Smooth muscle cell (in vitro differentiated cells): ENCODE data around the gene CRX. TPM values are rescaled to one million over a fixed set of nuclear protein-coding genes. Genes with fewer than 3 reads are reported as not detected.
"Not testable (repeated sequence)": the region's sequence is repeated elsewhere in the genome, so short reads cannot be mapped to it uniquely, and the experiment has no call there.

ENCODE experiments used
- DNase-seq: peaks from one replicate; lab custom pipeline; 2025; ENCODE audit not compliant: unreplicated experiment; lab: John Stamatoyannopoulos, UW
- H2AFZ ChIP-seq: fragments of 200-600 bp; sonication (generic); 2 replicates; pipeline ENCODE4 v1.6.0; 2016; ENCODE audit warnings: antibody characterized with exemption, low read depth, mild to moderate bottlenecking
- H3F3A ChIP-seq: fragments of 200-600 bp; sonication (generic); 2 replicates; pipeline ENCODE4 v1.6.0; 2017; ENCODE audit warnings: antibody characterized with exemption, low read depth
- H3K27ac ChIP-seq: fragments of 200-600 bp; sonication (generic); 2 replicates; pipeline ENCODE4 v1.5.1; 2016; ENCODE audit warnings: low read depth, mild to moderate bottlenecking
- H3K27me3 ChIP-seq: fragments of 200-600 bp; sonication (generic); 2 replicates; pipeline ENCODE4 v1.6.1; 2016; ENCODE audit warnings: low read depth, mild to moderate bottlenecking
- H3K36me3 ChIP-seq: fragments of 200-600 bp; sonication (generic); 2 replicates; pipeline ENCODE4 v1.5.1; 2016; ENCODE audit warnings: low read depth
- H3K4me1 ChIP-seq: fragments of 200-600 bp; sonication (generic); 2 replicates; pipeline ENCODE4 v1.5.1; 2016; ENCODE audit warnings: low read depth
- H3K4me2 ChIP-seq: fragments of 200-600 bp; sonication (generic); 2 replicates; pipeline ENCODE4 v1.6.0; 2016; ENCODE audit warnings: mild to moderate bottlenecking
- H3K4me3 ChIP-seq: fragments of 200-600 bp; sonication (generic); 2 replicates; pipeline ENCODE4 v1.5.1; 2016; ENCODE audit warnings: mild to moderate bottlenecking
- H3K79me2 ChIP-seq: fragments of 200-600 bp; sonication (generic); 2 replicates; pipeline ENCODE4 v1.6.0; 2016; ENCODE audit warnings: low read depth, mild to moderate bottlenecking
- H3K9ac ChIP-seq: fragments of 200-600 bp; sonication (generic); 2 replicates; pipeline ENCODE4 v1.6.0; 2016; ENCODE audit warnings: low read depth
- H3K9me3 ChIP-seq: fragments of 200-600 bp; sonication (generic); replicated peaks from 2 replicates; pipeline ENCODE4 v1.5.1; 2016; ENCODE audit warnings: low read depth
- H4K20me1 ChIP-seq: fragments of 200-600 bp; sonication (generic); 2 replicates; pipeline ENCODE4 v1.6.0; 2016; ENCODE audit warnings: low read depth
- WGBS: methylation state at CpG from one replicate; pipeline ENCODE4 v1.1.7; 2016; ENCODE audit warnings: low lambda C conversion rate; 5-methylcytosine and 5-hydroxymethylcytosine counted together
- polyA plus RNA-seq: library from polyadenylated mRNA; unstranded; fragments of >200 nt; fragmentation: Nextera tagmentation; extraction: Ambion mirVana; gene quantifications from 2 replicates; pipeline ENCODE4 v1.2.1, GENCODE V29; 2016
- total RNA-seq: library from RNA; depleted of rRNA; stranded (reverse); fragments of >200 nt; gene quantifications from 2 replicates; pipeline ENCODE4 v1.2.3, GENCODE V29; 2014
- TF ChIP-seq, protein P1 (sequence below): fragments of 200-600 bp; sonication (generic); IDR thresholded peaks from 2 replicates; pipeline ENCODE4 v1.5.1; 2017; ENCODE audit warnings: borderline replicate concordance, mild to moderate bottlenecking, antibody characterized with exemption; ENCODE audit not compliant: insufficient read depth, poor library complexity, severe bottlenecking

Gene CRX
- total and polyA plus RNA-seq, 2 experiments from 2014 or later: not detected

- 70% methylated on average over 4 of the region's 4 CpGs for WGBS
- H3K27me3 ChIP-seq: no peaks in the 10 kb centered on the region
- H3F3A ChIP-seq: no peaks in the 10 kb centered on the region
Observed at GRCh38 chr19:47854459-47854858, 32.7 kb downstream of the CRX start.

DNA sequence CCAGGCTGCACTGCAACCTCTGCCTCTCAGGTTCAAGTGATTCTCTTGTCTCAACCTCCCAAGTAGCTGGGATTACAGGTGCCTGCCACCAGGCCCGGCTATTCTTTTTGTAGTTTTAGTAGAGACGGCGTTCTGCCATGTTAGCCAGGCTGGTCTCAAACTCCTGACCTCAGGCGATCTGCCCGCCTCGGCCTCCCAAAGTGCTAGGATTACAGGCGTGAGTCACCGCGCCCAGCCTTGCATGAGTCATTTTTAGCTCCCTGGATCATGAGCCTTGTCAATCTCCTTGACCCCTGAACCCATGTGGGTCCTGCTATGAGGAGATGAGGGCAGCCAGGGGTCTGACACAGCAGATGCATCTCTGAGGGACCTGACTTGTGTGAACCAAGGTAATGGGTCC is 36.5 kb downstream of the CRX start:
- H3F3A ChIP-seq, H2AFZ ChIP-seq, H4K20me1 ChIP-seq, H3K79me2 ChIP-seq, H3K27me3 ChIP-seq, DNase-seq, H3K9ac ChIP-seq, H3K27ac ChIP-seq, H3K4me2 ChIP-seq, H3K36me3 ChIP-seq, H3K9me3 ChIP-seq, H3K4me3 ChIP-seq, H3K4me1 ChIP-seq: not testable (repeated sequence)
- 33% methylated on average over 9 of the region's 9 CpGs for WGBS

More at GRCh38 chr19:47854459-47854858, 32.7 kb downstream of the CRX start:
- Histone ChIP-seq H3K79me2 (no peaks in the 10 kb centered on the region), H3K4me3 (no peak overlapping the region), H3K9me3 (no peaks in the 10 kb centered on the region), H3K4me1 (peaks cover 5% of the 10 kb centered on the region), H3K4me2 (no peak overlapping the region), H2AFZ (no peak overlapping the region), H4K20me1 (no peaks in the 10 kb centered on the region), H3K9ac (no peak overlapping the region), H3K36me3 (no peaks in the 10 kb centered on the region), H3K27ac (no peak overlapping the region)
- TF ChIP-seq, protein P1, sequence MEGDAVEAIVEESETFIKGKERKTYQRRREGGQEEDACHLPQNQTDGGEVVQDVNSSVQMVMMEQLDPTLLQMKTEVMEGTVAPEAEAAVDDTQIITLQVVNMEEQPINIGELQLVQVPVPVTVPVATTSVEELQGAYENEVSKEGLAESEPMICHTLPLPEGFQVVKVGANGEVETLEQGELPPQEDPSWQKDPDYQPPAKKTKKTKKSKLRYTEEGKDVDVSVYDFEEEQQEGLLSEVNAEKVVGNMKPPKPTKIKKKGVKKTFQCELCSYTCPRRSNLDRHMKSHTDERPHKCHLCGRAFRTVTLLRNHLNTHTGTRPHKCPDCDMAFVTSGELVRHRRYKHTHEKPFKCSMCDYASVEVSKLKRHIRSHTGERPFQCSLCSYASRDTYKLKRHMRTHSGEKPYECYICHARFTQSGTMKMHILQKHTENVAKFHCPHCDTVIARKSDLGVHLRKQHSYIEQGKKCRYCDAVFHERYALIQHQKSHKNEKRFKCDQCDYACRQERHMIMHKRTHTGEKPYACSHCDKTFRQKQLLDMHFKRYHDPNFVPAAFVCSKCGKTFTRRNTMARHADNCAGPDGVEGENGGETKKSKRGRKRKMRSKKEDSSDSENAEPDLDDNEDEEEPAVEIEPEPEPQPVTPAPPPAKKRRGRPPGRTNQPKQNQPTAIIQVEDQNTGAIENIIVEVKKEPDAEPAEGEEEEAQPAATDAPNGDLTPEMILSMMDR: no peak
- no peak for DNase-seq

- not testable (repeated sequence) for H3K4me3 ChIP-seq, H4K20me1 ChIP-seq, H3F3A ChIP-seq, H3K4me1 ChIP-seq, H3K9me3 ChIP-seq, H2AFZ ChIP-seq, H3K79me2 ChIP-seq, H3K27ac ChIP-seq, H3K36me3 ChIP-seq, H3K27me3 ChIP-seq, H3K9ac ChIP-seq, H3K4me2 ChIP-seq, DNase-seq
- 96% methylated on average over 9 of the region's 9 CpGs for WGBS
Observed at GRCh38 chr19:47858646-47859285, 37.0 kb downstream of the CRX start, which contains the start of gene TPRX2. TSS of gene TPRX2 (plus strand) at chr19:47859235. CDS start at chr19:47859247, 12 bp downstream.

- not testable (repeated sequence) for H3K9ac ChIP-seq, H3K36me3 ChIP-seq, H3K79me2 ChIP-seq, H3K9me3 ChIP-seq, H3K27me3 ChIP-seq, H4K20me1 ChIP-seq, H3K4me1 ChIP-seq, H3K27ac ChIP-seq, DNase-seq, H3K4me2 ChIP-seq, H3K4me3 ChIP-seq, H3F3A ChIP-seq, H2AFZ ChIP-seq
- 94% methylated on average over 6 of the region's 17 CpGs for WGBS
Observed at GRCh38 chr19:47859838-47860237, 38.1 kb downstream of the CRX start.

DNA sequence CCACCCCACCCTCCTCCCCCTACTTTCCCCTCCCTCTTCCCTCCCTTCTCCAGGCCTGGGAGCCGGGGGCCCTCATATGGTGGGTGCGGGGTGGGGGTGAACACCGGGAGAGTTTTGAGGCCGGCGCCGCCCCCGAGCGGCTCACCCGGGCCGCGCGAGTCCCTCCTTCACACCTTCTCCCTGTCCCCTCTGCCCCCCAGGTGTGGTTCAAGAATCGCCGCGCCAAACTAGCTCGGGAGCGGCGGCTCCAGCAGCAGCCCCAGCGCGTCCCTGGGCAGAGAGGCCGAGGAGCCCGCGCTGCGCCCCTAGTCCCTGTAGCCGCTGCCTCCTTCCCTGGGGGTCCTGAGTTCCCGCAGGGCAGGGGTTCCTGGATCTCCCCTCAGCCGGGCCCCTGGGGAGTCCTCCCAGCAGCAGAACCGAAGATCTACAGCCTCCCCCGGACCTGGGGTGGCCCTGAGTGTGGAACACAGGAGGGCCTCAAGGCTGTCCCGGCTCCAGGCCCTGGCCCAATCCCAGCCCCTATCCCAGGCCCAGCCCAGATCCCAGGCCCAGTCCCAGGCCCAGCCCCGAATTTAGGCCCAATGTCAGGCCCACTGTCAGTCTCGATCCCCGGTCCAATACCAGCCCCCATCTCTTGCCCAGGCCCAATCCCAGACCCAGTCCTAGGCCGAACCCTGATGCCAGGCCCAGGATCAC is 39.0 kb downstream of the CRX start:
- no peak for DNase-seq
- H3K4me2 ChIP-seq: no peak overlapping the region
- no peaks in the 10 kb centered on the region for H3K9me3 ChIP-seq
- H3K27ac ChIP-seq: no peak overlapping the region
- H2AFZ ChIP-seq: no peak overlapping the region
- no peaks in the 10 kb centered on the region for H4K20me1 ChIP-seq
- H3K36me3 ChIP-seq: no peaks in the 10 kb centered on the region
- H3K79me2 ChIP-seq: no peaks in the 10 kb centered on the region
- no peaks in the 10 kb centered on the region for H3F3A ChIP-seq
- H3K4me3 ChIP-seq: no peak overlapping the region
- no peak overlapping the region for H3K9ac ChIP-seq
- 98% methylated on average over 30 of the region's 34 CpGs for WGBS
- TF ChIP-seq, protein P1: no peak
- peaks cover 6% of the 10 kb centered on the region for H3K4me1 ChIP-seq
- H3K27me3 ChIP-seq: no peaks in the 10 kb centered on the region
